IPS DF 6.9 (cell line): ENCODE data around the gene RAB3GAP1.

Experiments
- DNase-seq: peaks from one replicate; pipeline ENCODE4 v3.0.0-alpha.2; 2013; ENCODE audit warnings: low read depth, low spot score
- H3K27ac ChIP-seq: one replicate; pipeline ENCODE4 v1.5.1; 2013; ENCODE audit warnings: low read length, control low read depth
- H3K27me3 ChIP-seq: 2 replicates; pipeline ENCODE4 v1.6.1; 2013; ENCODE audit warnings: mild to moderate bottlenecking, low read length; ENCODE audit not compliant: control insufficient read depth, insufficient read depth
- H3K36me3 ChIP-seq: 2 replicates; pipeline ENCODE4 v1.6.1; 2013; ENCODE audit warnings: low read length; ENCODE audit not compliant: control insufficient read depth, insufficient read depth
- H3K4me1 ChIP-seq: 2 replicates; pipeline ENCODE4 v1.6.1; 2013; ENCODE audit warnings: low read length; ENCODE audit not compliant: control insufficient read depth, insufficient read depth
- H3K4me3 ChIP-seq: 2 replicates; pipeline ENCODE4 v1.5.1; 2013; ENCODE audit warnings: mild to moderate bottlenecking, low read length
- H3K9me3 ChIP-seq: 2 replicates; pipeline ENCODE4 v1.6.1; 2013; ENCODE audit warnings: low read length, inconsistent platforms; ENCODE audit not compliant: control insufficient read depth, insufficient read depth
- WGBS: extraction: QIAGEN DNeasy Blood & Tissue Kit; methylation state at CpG from one replicate; pipeline ENCODE4 v1.1.7; 2013; ENCODE audit warnings: mixed read lengths, missing lambda C conversion rate; ENCODE audit not compliant: insufficient read length, insufficient coverage; 5-methylcytosine and 5-hydroxymethylcytosine counted together

The RAB3GAP1 gene

GRCh38 chr2:135142323-135142722, 90.2 kb downstream of the RAB3GAP1 start:
- no peaks in the 10 kb centered on the region for H3K9me3 ChIP-seq
- H3K4me3 ChIP-seq = no peak overlapping the region
- DNase-seq = no peak
- WGBS = no CpG with 5 or more reads among the region's 1 CpG
- no peaks in the 10 kb centered on the region for H3K27me3 ChIP-seq
- H3K36me3 ChIP-seq = no peaks in the 10 kb centered on the region
- no peaks in the 10 kb centered on the region for H3K4me1 ChIP-seq
- no peak overlapping the region for H3K27ac ChIP-seq

- Histone ChIP-seq H3K4me3 (no peak overlapping the region), H3K27ac (no peak overlapping the region)
- WGBS = no CpG with 5 or more reads among the region's 2 CpGs
These were observed 92.3 kb downstream of the RAB3GAP1 start for GRCh38 chr2:135144343-135144742.

GRCh38 chr2:135149251-135149650, 97.2 kb downstream of the RAB3GAP1 start:
- Histone ChIP-seq H3K36me3 (peaks cover 6% of the 10 kb centered on the region; the same call in 1 of the 2 replicates), H3K27me3 (no peaks in the 10 kb centered on the region), H3K4me3 (no peak overlapping the region), H3K9me3 (no peaks in the 10 kb centered on the region), H3K27ac (no peak overlapping the region), H3K4me1 (no peaks in the 10 kb centered on the region)
- no CpG with 5 or more reads among the region's 1 CpG for WGBS
- DNase-seq = no peak

More at GRCh38 chr2:135144343-135144742, 92.3 kb downstream of the RAB3GAP1 start:
- Histone ChIP-seq H3K36me3 (no peaks in the 10 kb centered on the region), H3K9me3 (no peaks in the 10 kb centered on the region), H3K27me3 (no peaks in the 10 kb centered on the region), H3K4me1 (no peaks in the 10 kb centered on the region)
- DNase-seq = no peak

- H3K36me3 ChIP-seq = peaks cover 6% of the 10 kb centered on the region; the same call in 1 of the 2 replicates
- DNase-seq = no peak
- WGBS = no CpG with 5 or more reads among the region's 1 CpG
- H3K27me3 ChIP-seq = no peaks in the 10 kb centered on the region
- H3K9me3 ChIP-seq = no peaks in the 10 kb centered on the region
- H3K4me1 ChIP-seq = no peaks in the 10 kb centered on the region
- H3K27ac ChIP-seq = no peak overlapping the region
- no peak overlapping the region for H3K4me3 ChIP-seq
These were observed 98.6 kb downstream of the RAB3GAP1 start for GRCh38 chr2:135150725-135151124.

GRCh38 chr2:135151615-135152014, 99.5 kb downstream of the RAB3GAP1 start:
- no peaks in the 10 kb centered on the region for H3K27me3 ChIP-seq
- no peak overlapping the region for H3K27ac ChIP-seq
- no CpG with 5 or more reads among the region's 3 CpGs for WGBS
- H3K4me1 ChIP-seq = no peaks in the 10 kb centered on the region
- no peak for DNase-seq
- H3K4me3 ChIP-seq = no peak overlapping the region
- H3K36me3 ChIP-seq = peaks cover 6% of the 10 kb centered on the region; the same call in 1 of the 2 replicates
- no peaks in the 10 kb centered on the region for H3K9me3 ChIP-seq

GRCh38 chr2:135152361-135152760, 100.3 kb downstream of the RAB3GAP1 start:
- no CpG with 5 or more reads among the region's 1 CpG for WGBS
- Histone ChIP-seq H3K27ac (no peak overlapping the region), H3K9me3 (no peaks in the 10 kb centered on the region), H3K4me3 (no peak overlapping the region), H3K36me3 (peaks cover 6% of the 10 kb centered on the region; the same call in 1 of the 2 replicates), H3K27me3 (no peaks in the 10 kb centered on the region), H3K4me1 (no peaks in the 10 kb centered on the region)
- DNase-seq = no peak

- Histone ChIP-seq H3K27ac (no peak overlapping the region), H3K36me3 (peaks cover 6% of the 10 kb centered on the region; the same call in 1 of the 2 replicates), H3K27me3 (no peaks in the 10 kb centered on the region), H3K4me1 (no peaks in the 10 kb centered on the region), H3K4me3 (no peak overlapping the region), H3K9me3 (no peaks in the 10 kb centered on the region)
- no peak for DNase-seq
These were observed 102.9 kb downstream of the RAB3GAP1 start for GRCh38 chr2:135154962-135155361.

GRCh38 chr2:135157856-135158255, 105.8 kb downstream of the RAB3GAP1 start:
- no peaks in the 10 kb centered on the region for H3K4me1 ChIP-seq
- WGBS = 100% methylated on average over 1 of the region's 3 CpGs
- no peak overlapping the region for H3K27ac ChIP-seq
- no peaks in the 10 kb centered on the region for H3K27me3 ChIP-seq
- peaks cover 3% of the 10 kb centered on the region; the same call in 1 of the 2 replicates for H3K36me3 ChIP-seq
- no peak overlapping the region for H3K4me3 ChIP-seq
- H3K9me3 ChIP-seq = no peaks in the 10 kb centered on the region
- no peak for DNase-seq

- no peak for DNase-seq
- Histone ChIP-seq H3K27me3 (no peaks in the 10 kb centered on the region), H3K36me3 (no peaks in the 10 kb centered on the region; the same call in 1 of the 2 replicates), H3K9me3 (no peaks in the 10 kb centered on the region), H3K27ac (no peak overlapping the region), H3K4me3 (no peak overlapping the region), H3K4me1 (no peaks in the 10 kb centered on the region)
- WGBS = no CpG with 5 or more reads among the region's 2 CpGs
These were observed 107.1 kb downstream of the RAB3GAP1 start for GRCh38 chr2:135159191-135159590.

GRCh38 chr2:135162377-135162776, 110.3 kb downstream of the RAB3GAP1 start:
- Histone ChIP-seq H3K27me3 (no peaks in the 10 kb centered on the region), H3K4me1 (no peaks in the 10 kb centered on the region), H3K4me3 (no peak overlapping the region), H3K36me3 (peaks cover 4% of the 10 kb centered on the region; the same call in 1 of the 2 replicates), H3K9me3 (no peaks in the 10 kb centered on the region), H3K27ac (no peak overlapping the region)
- no peak for DNase-seq
- no CpG with 5 or more reads among the region's 5 CpGs for whole genome bisulfite sequencing

GRCh38 chr2:135162786-135163185, 110.7 kb downstream of the RAB3GAP1 start:
- no CpG with 5 or more reads among the region's 4 CpGs for WGBS
- Histone ChIP-seq H3K9me3 (no peaks in the 10 kb centered on the region), H3K4me3 (no peak overlapping the region), H3K36me3 (peaks cover 4% of the 10 kb centered on the region; the same call in 1 of the 2 replicates), H3K4me1 (no peaks in the 10 kb centered on the region), H3K27ac (no peak overlapping the region), H3K27me3 (no peaks in the 10 kb centered on the region)
- DNase-seq = no peak
